Thyroid gland (tissue), 4 donors: ENCODE results near the gene DBT. TPM values are rescaled to one million over a fixed set of nuclear protein-coding genes. Genes with fewer than 3 reads are reported as not detected.
A peak's percentile ranks its signal among the peaks of the same experiment; 100 is the strongest.
"Not testable (repeated sequence)": the region's sequence is repeated elsewhere in the genome, so short reads cannot be mapped to it uniquely, and the experiment has no call there.

ENCODE experiments used
- DNase-seq, 2 donors: peaks; one replicate each; pipeline ENCODE4 v3.0.0-alpha.2; 2019
- H3K27ac ChIP-seq, 3 donors: fragments of 200-600 bp; sonication (generic); 1 replicate in 2 of 3; 2 replicates in 1 of 3; pipeline ENCODE4 v1.5.1; 2016 to 2019; ENCODE audit warnings: mild to moderate bottlenecking in 1 of 3, moderate library complexity in 1 of 3
- H3K27me3 ChIP-seq: fragments of 200-600 bp; sonication (generic); one replicate; pipeline ENCODE4 v1.5.1; 2019
- H3K36me3 ChIP-seq, 2 donors: fragments of 200-600 bp; sonication (generic); one replicate each; pipeline ENCODE4 v1.5.1; 2016 to 2019
- H3K4me1 ChIP-seq, 2 donors: fragments of 200-600 bp; sonication (generic); one replicate each; pipeline ENCODE4 v1.5.1; 2017 to 2019
- H3K4me3 ChIP-seq, 3 donors: fragments of 200-600 bp; sonication (generic); replicated peaks in 1 of 3; 1 replicate in 2 of 3; 2 replicates in 1 of 3; pipeline ENCODE4 v1.5.1; 2016; ENCODE audit warnings: mild to moderate bottlenecking in 1 of 3
- H3K9me3 ChIP-seq: fragments of 200-600 bp; sonication (generic); one replicate; pipeline ENCODE4 v1.5.1; 2017
- CTCF ChIP-seq, 6 experiments: fragments of 200-600 bp in 3 of 6; fragments of 450-650 bp in 3 of 6; sonication (generic) in 3 of 6; IDR thresholded peaks; one replicate each; pipeline ENCODE4 v1.5.1; 2016 to 2019; ENCODE audit warnings: antibody characterized with exemption in 6 of 6, mild to moderate bottlenecking in 2 of 6, inconsistent platforms in 1 of 6, moderate library complexity in 1 of 6
- POLR2A ChIP-seq, 2 donors: fragments of 450-650 bp; IDR thresholded peaks; one replicate each; pipeline ENCODE4 v1.6.1; 2017; ENCODE audit warnings: antibody characterized with exemption in 2 of 2, mild to moderate bottlenecking in 2 of 2, moderate library complexity in 1 of 2
- WGBS, 2 donors: methylation state at CpG; one replicate each; pipeline ENCODE4 v1.1.5; 2017; 5-methylcytosine and 5-hydroxymethylcytosine counted together
- intact Hi-C: fragments of 100-400 bp; cut with DNase I; formaldehyde crosslinking; loops from one replicate; pipeline ENCODE4 v1.15.1; 2023
- total RNA-seq, 4 donors: library from RNA; depleted of rRNA; stranded (reverse); fragments of >200 nt; gene quantifications; one replicate each; pipeline ENCODE4 v1.2.3, GENCODE V29; 2016

DBT gene
- total RNA-seq, 4 donors from 2014 or later = 9.8 to 14.9 (median 12.1) TPM

- intact Hi-C loops = loop anchor here (5.0 to 10.0 kb wide), 2 partner anchors 87 to 131 kb away; partner anchors contain the start of genes CDC14A, SASS6 and TRMT13
- H3K4me3 ChIP-seq = peak overlapping the region; percentile 46 to 95 (median 88)
- peaks cover 0 to 16% of the 10 kb centered on the region in 2 donors for H3K4me1 ChIP-seq
- H3K27me3 ChIP-seq = no peaks in the 10 kb centered on the region
- H3K36me3 ChIP-seq = peaks cover 3 to 14% of the 10 kb centered on the region in 2 donors
- H3K9me3 ChIP-seq = no peaks in the 10 kb centered on the region
- peak overlapping the region in 2 of 3 donors; percentile 71 to 83 for H3K27ac ChIP-seq
- TF ChIP-seq CTCF (IDR thresholded peaks at IDR 0.05) (no peak), POLR2A (IDR thresholded peaks at IDR 0.05) (no peak)
- DNase-seq = no peak
- WGBS, 2 donors = 2 to 3% methylated on average over 12 of the region's 12 CpGs
Observed at GRCh38 chr1:100265562-100265930, 15.9 kb upstream of the DBT start.

- not testable (repeated sequence) for H3K27me3 ChIP-seq, H3K9me3 ChIP-seq, H3K36me3 ChIP-seq, H3K27ac ChIP-seq, H3K4me3 ChIP-seq, DNase-seq
- peaks cover 0 to 16% of the 10 kb centered on the region in 2 donors for H3K4me1 ChIP-seq
- WGBS, 2 donors = 97 to 98% methylated on average over 5 of the region's 5 CpGs
- intact Hi-C loops = loop anchor here (10.0 kb wide), 1 partner anchor 129 kb away; the partner anchor contains the start of genes SASS6 and TRMT13
Observed at GRCh38 chr1:100264081-100264480, 14.4 kb upstream of the DBT start.

- no peak for DNase-seq
- no peaks in the 10 kb centered on the region for H3K27me3 ChIP-seq
- no peaks in the 10 kb centered on the region for H3K36me3 ChIP-seq
- TF ChIP-seq CTCF (IDR thresholded peaks at IDR 0.05) (no peak), POLR2A (IDR thresholded peaks at IDR 0.05) (no peak)
- peaks cover 0 to 5% of the 10 kb centered on the region in 2 donors for H3K4me1 ChIP-seq
- no peak overlapping the region for H3K4me3 ChIP-seq
- intact Hi-C loops = loop anchor here (10.0 kb wide), 1 partner anchor 127 kb away; the partner anchor contains the start of genes SASS6 and TRMT13
- H3K9me3 ChIP-seq = no peaks in the 10 kb centered on the region
- H3K27ac ChIP-seq = no peak overlapping the region
Observed at GRCh38 chr1:100261686-100262085, 12.1 kb upstream of the DBT start.

GRCh38 chr1:100258427-100258826 lies 8.8 kb upstream of the DBT start:
- WGBS, 2 donors = 81 to 93% methylated on average over 6 of the region's 6 CpGs
- H3K27me3 ChIP-seq, H3K4me1 ChIP-seq, H3K4me3 ChIP-seq, H3K9me3 ChIP-seq, H3K27ac ChIP-seq, H3K36me3 ChIP-seq, intact Hi-C loops, DNase-seq: not testable (repeated sequence)

- H3K4me1 ChIP-seq, H3K4me3 ChIP-seq, H3K9me3 ChIP-seq, H3K27me3 ChIP-seq, H3K27ac ChIP-seq, DNase-seq, H3K36me3 ChIP-seq, intact Hi-C loops: not testable (repeated sequence)
- 89 to 92% methylated on average over 5 of the region's 5 CpGs for WGBS, 2 donors
Observed at GRCh38 chr1:100256273-100256672, 6.6 kb upstream of the DBT start.

GRCh38 chr1:100253552-100253951 lies 3.9 kb upstream of the DBT start:
- TF ChIP-seq CTCF (IDR thresholded peaks at IDR 0.05) (no peak), POLR2A (IDR thresholded peaks at IDR 0.05) (no peak)
- WGBS, 2 donors = 48 to 60% methylated on average over 10 of the region's 10 CpGs
- Histone ChIP-seq H3K9me3 (no peaks in the 10 kb centered on the region), H3K4me1 (peaks cover 6% of the 10 kb centered on the region in 2 donors), H3K27me3 (no peaks in the 10 kb centered on the region), H3K4me3 (no peak overlapping the region), H3K27ac (no peak overlapping the region), H3K36me3 (no peaks in the 10 kb centered on the region)
- DNase-seq = no peak
- intact Hi-C loops = no loop called here

GRCh38 chr1:100252901-100253300 lies 3.3 kb upstream of the DBT start:
- no peak overlapping the region for H3K27ac ChIP-seq
- TF ChIP-seq CTCF (IDR thresholded peaks at IDR 0.05) (no peak), POLR2A (IDR thresholded peaks at IDR 0.05) (no peak)
- 80 to 82% methylated on average over 4 of the region's 4 CpGs for WGBS, 2 donors
- peaks cover 6 to 8% of the 10 kb centered on the region in 2 donors for H3K4me1 ChIP-seq
- no peak overlapping the region for H3K4me3 ChIP-seq
- H3K9me3 ChIP-seq = no peaks in the 10 kb centered on the region
- H3K27me3 ChIP-seq = no peaks in the 10 kb centered on the region
- no peak for DNase-seq
- intact Hi-C loops = no loop called here
- no peaks in the 10 kb centered on the region for H3K36me3 ChIP-seq
